Activated naive CD4-positive, alpha-beta T cell treated with anti-CD3 and anti-CD28 coated beads, Interleukin-2, amount 50 U/mL, for 16 hours (primary cell): ENCODE results near the gene CLEC18B.
"Not testable (repeated sequence)": the region's sequence is repeated elsewhere in the genome, so short reads cannot be mapped to it uniquely, and the experiment has no call there.

Source experiments
- DNase-seq: peaks from one replicate; pipeline ENCODE4 v3.0.0-alpha.2; 2020

CLEC18B gene

DNA sequence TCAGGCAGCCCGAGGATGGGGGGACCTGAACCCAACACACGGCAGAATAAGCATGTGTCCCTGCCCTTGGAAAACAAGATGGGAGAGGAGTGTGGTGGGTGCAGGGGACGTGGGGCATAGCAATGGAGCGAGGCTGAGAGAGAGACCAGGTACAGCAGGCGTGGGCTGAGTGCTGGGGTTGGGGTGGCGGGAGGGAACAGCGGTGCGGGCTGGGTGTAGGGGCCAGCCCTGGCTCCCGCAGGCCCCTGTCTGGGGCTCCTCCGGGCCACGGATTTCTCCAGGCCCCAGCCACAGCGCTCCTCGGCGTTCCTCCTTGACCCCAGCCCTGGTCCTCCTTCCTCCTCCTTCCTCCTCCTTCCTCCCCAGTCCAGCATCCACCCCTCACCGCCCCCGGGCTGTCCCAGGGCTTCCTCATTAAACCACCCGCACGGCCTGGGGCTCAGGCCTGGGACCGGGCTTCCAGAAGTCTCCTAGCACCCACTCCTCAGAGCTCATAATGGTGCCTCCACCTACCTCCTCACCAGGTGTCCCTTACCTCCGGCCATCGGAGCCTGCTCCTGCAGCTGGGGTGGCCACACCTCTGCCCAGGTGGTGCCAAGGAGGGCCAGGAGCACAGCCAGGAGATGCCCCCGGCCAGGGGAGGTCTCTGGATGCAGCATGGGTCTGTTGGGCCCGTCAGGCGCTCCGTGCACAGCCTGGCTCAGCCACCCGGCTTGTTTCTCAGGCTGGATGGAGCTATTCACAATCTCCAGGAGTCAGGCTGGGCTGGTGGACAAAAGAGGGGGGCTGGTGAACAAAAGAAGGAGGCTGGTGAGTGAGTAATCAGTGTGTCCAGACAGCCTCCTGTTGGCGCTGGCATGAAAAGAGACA, at the start of gene CLEC18B:
Gene CLEC18B (minus strand): TSS at position 867 of the 870 bp plus-strand sequence. CDS start 208 bp downstream, at position 659.
- not testable (repeated sequence) for DNase-seq

DNA sequence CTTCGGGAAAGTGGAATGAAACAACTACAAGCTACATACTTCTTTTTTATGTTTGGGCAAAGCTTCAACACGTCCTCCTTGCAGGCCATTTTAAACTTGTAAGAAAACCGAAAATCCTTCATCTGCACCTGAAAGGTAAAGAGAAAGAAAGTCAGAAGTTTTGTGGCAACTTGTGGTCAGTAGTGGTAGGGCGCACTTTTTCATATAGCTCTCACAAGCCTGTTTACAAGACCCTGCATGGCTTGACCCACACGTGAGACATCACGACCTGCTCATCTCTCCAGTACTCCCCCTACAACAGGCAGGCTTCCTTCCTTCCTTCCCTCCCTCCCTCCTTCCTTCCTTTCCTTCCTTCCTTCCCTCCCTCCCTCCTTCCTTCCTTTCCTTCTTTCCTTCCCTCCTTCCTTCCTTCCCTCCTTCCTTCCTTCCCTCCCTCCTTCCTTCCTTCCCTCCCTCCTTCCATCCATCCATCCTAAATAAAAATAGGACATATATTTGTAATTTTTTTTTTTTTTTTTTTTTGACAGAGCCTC, 48.7 kb upstream of the CLEC18B start:
- DNase-seq, result no peak

DNA sequence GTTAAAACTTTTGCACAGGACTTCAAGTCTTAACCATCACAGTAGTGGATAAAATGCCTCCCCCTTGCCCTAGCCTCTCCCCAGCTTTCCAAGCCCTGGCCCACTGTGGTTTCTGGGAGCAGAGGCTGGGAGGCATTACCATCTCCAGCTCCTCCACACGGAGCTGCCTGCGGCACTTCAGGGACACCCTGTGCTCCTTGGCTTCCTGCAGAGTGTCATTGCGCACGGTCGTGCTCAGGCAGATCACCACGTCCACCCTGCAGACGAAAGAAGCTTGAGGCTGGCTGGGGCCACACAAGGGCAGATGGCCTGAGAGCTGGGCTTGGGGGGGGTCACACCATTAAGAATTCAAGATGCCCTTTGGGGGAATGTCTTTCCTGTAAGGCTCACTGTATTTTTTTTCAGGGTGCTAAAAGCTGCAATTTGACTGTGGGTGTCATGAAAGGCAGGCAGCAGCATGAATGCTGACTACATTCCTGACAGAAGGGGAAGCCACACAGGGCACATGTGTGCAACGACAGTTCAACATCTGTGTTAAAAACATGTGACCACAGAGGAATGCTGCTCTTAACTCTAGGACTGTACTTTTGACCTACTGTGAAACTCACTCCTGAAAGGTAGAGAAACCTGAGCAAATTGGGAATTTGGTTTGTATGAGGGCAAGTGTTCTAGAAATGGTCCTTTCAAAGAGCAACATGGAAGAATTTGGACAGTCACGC, 47.7 kb upstream of the CLEC18B start:
- DNase-seq, result no peak

DNA sequence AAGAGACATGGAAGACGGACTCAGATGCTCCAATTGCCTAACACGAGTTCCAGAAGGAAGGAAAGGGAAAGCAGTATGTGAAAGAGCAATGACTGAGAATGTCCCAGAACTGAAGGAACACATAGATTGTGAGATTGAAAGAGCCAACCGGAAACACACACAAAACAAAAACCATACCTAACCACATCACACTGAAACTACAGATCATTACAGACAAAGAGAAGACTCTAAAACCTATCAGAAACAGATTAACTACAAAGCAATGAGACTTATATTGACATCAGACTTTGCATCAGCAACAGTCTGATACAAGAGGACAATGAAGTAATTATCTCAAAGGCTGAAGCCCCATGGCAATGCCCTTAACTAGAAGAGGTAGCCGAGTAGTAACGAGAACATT, 45.6 kb upstream of the CLEC18B start:
- DNase-seq, result no peak

DNA sequence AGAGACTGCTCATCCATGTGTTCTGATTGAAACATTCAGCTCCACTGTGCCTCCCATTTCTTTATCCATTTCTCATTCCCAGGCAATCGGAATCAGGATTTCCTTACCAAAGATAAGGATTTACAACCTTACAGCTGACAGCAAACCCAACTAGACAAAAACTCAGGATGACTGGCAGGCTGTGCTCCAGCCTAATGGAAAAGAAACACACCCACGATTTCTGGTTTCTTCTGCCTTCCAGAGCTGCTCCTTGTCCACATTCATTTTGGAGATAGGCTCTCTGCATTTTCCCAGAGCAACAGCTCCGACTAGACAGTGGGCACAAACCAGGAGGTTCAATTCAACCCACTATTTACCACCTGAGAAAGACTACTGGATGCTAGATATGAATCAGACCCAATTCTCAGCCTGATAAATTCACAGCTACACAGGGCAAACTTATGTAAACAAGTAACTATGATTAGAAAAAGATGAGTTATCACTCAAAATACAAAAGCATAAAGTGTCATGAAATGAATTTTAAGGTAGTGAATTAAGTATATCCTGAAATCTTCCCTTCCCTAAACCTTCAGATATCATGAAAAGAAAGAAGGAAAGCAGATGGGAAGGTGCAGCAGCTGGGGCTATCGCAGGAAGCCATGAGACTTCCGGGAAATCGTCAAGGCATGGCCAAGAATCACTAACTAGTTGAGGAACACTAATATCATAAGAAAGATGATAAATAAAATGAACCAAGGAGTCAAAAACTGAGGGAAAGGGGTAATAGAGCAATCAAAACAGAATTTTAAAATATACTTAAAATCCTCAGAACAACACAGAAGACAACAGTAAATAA, 44.8 kb upstream of the CLEC18B start:
- no peak for DNase-seq

DNA sequence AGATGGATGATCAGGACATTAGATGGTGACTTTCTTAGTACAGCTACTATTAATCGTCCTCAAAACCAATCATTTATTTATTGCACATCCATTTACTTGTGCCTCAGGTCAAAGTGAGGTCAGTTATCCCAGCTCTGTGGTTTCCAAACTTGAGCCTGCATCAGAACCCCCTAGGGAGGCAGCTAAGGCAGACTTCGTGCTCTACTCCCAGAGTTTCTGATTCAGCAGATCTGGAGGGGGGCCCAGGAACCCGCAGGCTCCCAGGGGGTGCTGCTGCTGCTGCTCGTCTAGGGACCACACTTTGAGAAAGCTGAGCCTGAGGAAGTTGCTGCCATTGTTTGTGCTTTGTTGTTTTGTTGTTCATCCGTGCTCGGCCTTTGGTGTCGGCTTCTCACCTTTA, 44.0 kb upstream of the CLEC18B start:
- DNase-seq, result no peak

DNA sequence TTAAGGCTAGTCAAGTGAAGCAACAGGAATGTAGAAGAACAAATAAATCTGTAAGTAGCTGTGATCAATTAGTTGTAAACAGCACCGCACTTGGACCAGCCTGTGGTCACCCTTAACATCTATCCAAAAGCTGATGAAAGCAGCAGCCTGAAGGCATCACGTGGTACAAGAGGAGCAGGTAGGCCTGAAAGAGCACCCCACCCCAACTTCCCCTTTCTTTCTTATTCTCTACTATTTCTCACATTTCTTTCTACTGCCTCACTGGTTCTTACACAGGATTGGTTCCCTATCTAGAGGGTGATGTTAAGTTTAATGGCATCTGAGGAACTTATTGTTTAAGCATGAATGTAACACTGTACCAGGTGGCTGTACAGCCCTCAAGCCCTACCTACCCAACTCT, 42.6 kb upstream of the CLEC18B start:
- DNase-seq, result no peak

DNA sequence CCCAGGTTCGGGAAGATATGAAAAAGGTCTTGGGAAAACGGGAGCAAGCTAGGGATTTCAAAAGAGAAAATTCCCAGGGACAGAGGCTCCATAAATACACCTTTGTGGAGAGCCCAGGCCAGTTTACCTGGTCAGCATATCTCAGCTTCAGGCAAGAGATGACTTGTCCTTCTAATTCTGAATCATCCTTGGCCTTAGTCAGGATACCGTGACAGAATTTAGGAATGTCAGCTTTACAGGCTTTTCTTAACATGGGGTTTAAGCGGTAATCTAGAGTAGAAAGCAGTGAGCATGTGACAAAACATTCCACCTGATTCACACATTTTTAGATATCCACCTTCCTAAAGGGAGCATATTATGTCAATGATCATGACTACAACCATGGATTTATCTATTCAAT, 41.1 kb upstream of the CLEC18B start:
- DNase-seq, result no peak

DNA sequence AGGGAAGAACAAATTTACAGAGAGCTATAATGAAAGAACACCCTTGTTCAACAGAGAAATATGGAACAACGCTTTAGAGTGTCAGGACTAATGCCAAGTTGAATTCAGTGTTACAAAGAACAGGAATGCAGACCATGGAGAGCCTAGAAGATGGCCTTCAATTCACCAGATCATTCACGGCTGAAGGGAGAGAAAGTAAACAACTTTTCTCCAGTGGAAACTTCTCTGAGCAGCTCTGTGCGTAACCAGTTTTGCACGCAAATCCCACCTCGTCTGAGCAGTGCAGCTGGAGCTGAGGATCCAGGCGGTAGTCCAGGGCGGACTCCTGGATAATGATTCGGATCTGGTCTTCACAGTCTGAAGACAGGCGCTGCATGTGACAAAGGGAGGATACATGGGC, 40.5 kb upstream of the CLEC18B start:
- no peak for DNase-seq

DNA sequence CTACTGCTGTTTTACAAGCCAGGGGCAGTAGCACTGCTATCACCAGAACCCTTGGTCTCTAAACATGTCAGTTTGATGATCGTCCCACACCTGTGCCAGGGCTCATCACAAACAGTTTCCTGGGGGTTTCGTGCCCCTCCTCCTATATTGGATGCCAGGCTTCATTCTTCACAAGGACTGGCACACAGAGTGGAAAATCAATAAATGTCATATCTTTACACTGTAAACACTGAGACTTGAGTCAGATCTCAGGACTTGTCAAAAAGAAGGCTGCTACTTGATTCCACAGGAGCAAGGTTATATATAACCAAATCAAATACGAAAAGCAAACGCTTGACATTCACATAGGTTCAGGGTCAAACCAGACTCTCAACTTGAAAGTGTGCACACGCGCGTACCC, 39.3 kb upstream of the CLEC18B start:
- DNase-seq, result no peak

DNA sequence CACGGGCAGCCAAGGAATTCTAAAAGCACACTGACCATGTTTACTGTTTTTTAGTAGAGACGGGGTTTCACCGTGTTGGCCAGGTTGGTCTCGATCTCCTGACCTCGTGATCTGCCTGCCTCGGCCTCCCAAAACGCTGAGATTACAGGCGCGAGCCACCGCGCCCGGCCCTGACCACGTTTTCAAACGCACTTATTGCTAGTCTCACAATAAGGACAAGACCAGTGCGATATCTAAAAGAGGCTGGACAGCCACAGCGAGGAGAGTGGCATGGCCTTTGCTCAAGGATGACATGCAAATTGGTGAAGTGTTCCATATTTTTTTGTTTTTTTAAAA, 35.0 kb upstream of the CLEC18B start:
- DNase-seq, result no peak

DNA sequence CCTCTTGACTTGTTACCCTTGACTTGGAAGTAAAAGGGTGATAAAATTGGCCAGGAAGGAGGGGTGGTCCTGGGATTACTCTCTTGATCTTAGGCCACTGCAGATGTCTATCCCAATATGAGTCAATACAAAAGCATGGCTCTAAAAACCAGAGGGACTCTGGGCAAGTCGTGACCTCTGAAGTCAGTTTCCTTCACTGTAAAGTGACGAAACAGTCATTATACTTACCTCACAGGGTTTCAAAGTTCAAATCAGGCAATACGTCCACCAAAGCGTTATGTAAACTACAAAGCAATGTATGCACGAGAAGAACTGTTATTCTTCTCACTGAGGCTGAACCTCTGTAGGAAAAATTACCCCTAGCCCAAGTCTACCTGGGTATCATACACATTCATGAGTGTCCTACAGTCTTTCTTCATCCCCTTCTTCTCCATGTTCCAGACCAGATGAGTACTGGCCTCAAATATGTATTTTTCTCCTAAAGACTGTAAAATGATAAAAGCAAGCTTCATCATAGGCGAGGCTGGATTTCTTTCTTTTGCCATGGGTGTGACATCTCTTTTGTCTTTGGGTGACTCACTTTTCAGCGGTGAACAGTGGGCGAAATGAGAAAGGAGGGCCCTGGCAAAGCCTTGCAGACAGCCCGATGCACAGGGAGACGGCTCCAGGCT, 34.5 kb upstream of the CLEC18B start:
- DNase-seq, result no peak

DNA sequence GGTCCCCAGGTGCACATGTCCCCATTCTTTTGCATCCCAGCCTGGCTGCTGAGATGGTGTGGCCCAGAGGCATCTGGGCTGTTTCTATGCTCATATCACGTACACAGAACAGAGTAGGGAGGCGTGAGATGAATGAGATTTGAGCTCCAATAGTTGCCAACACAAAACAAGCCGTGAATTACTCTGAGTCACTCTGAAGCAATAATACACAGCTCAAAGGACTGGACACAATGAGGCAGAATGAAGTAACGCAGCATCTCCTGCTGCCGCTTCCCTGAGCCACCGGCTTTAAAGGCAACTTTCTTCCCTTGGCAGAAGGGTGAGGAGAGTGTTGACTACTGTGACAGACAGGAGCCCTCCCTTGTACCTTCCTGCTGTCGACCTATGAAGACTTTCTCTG, 33.9 kb upstream of the CLEC18B start:
- no peak for DNase-seq

DNA sequence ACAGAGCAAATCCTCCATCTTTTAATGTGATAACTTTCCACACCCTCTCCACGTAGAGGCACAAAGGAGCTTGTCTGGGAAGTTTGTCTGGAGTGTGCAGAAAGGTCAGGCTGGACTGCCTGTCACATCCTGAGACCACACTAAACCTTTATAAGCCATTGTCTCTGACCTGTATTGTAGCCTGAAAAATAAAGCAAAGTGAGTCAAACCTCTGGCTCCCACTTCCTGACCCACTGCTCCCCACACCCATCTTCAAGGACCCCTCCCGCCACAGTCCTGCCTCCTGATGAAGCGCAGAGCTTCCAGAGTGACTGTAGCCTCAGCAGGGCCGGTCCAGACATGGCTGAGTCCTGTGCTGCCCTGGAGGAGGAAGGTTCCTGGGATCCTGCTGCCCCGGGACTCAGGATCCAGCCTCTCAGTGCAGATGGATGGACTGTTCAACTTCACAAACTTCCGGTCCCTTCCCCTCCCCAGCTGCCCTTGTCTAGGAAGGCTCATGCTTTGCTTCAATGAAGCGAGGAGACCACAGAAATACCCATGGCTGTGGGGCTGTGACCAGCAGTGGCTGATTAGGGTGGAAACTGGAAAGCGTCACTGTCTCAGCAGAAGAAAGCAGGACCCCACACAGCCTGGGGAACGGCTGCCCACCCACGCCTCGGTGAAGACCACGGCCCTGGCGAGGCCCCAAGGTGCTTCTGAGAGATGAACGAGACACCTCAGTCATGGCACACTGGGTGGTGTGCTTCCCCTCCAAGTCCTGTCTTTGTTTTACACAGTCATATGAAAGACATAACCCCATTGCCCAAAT, 30.9 kb upstream of the CLEC18B start:
- no peak for DNase-seq

DNA sequence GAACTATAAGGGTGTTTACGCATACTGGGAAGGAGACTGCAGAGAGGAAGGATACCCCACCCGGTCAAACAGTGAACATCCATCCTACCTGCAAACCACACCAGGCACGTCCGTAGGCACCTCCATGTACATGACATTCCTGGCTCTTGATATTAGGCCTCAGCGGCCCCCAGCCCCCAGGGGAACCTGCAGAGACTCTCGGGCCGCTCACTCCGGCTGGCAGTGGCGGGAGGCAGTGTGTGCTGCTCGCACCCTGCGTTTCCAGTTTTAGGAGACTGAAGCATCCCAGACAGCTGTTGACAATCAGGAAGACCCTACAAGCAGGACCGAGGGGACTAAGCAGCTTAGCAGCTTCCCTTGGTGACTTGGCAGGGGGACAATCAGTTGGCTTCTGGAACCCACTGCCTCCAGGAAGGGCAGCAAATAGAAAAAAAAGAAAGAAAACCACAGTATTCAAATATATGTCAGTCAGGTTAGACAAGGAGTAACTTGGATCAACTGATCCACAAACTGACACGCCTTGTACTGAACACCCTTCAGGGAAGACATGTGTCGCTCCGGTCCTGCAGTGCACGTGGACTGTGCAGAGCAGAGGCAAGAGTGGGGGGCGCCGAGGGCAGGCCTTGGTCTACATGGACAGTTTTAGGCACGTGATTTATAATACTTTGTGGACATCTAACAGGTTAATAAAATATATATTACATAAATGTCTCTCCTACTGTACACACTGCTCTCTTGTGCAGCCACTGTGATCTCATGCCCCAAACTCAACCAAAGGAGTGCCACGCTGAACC, 29.9 kb upstream of the CLEC18B start:
- no peak for DNase-seq

DNA sequence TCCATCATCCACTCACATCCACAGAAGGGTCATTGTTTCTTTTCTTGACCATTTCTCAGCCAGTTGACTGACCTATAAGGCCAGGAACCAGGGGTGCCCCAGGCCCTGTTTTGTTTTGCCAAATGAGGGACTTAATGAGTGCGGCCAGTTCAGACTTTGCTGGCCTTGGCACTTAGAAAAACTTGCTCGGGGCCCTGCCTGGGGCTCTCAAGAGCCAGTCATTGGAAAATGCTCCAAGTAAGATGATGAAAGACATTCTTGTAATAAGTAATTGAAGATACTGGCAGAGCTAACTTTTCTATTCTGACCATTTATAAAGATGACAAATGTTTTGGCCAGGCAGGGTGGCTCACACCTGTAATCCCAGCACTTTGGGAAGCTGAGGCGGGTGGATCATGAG, 29.0 kb upstream of the CLEC18B start:
- no peak for DNase-seq

DNA sequence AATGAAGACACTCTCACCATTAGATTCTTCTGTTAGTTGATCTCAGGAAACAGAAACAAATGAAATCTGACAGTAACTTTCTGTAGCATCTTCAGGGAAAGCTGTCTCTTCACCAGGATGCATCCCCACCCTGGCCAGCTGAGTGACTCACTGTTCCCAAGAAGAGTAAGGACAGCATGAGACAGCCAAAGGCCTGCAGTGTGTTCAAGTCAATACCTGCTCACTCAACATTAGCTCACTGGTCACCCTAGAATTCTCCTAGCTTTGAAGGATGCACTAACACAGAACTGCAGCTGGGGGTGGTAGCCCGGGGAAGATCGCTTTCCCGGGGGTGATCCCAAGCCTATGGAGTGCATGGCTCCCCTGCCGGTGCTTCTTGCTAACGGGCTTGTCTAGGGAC, 28.2 kb upstream of the CLEC18B start:
- DNase-seq, result no peak

DNA sequence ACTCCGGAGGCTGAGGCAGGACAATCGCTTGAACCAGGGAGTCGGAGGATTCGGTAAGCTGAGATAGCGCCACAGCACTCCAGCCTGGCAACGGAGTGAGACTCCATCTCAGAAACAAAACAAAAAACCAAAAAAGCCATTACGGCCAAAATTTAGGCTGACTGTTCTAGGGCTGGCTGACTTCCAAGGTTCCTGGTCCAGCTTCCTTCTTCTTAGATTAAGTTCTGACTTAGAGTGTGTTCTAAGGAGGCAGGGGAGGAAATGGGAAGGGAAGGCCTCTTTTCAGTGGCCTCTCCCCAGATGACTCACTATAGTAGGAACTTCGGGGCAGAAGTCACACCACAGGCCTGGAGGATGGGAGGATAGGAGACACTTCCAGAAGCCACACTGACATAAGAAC, 27.7 kb upstream of the CLEC18B start:
- no peak for DNase-seq

DNA sequence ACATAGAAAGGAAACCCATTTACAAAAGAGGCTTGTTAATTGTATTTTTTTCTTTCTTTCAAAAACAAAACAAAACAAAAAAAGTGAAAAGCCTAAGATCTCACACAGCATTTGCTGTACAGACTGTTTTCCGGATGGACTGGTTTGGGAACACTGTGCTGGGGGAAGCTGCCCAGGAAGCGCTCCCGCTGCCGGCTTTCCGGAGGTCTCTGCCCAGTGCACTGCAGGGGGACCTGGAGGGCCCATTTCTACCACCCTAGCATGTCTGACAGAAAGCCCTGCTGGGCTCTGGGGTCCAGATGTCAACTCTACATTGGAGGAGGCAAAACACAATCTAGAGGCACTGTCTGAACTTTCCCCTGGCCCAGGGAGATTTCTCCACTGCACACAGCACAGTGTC, 26.3 kb upstream of the CLEC18B start:
- no peak for DNase-seq

DNA sequence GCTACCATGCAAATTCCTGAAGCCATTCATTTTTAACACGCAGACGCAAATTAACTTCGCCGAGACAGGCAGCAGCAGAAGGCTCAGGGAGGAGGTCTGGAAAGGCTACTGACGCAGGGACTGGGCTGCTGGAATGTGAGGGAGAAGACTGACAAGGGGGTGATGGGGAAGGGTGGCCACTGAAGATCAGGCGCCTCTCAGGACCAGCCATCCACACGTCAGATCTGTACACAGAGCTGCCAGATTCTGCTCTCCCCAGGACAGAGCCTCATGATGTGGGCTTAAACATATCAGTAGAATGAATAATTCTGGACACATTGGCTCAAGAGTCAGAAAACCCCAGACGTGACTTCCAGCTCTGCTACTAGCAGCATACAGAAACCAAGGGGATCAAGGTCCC, 25.6 kb upstream of the CLEC18B start:
- DNase-seq, result no peak
